ENCODE measurements around the gene PTPRU. TPM values are rescaled to one million over a fixed set of nuclear protein-coding genes. Genes with fewer than 3 reads are reported as not detected.

Gene PTPRU
- total and polyA plus RNA-seq, 2 experiments from 2014 or later = 23.2 to 89.7 TPM

GRCh38 chr1:29237129-29237821, 953 bp downstream of the PTPRU start:
- Histone ChIP-seq H3K27ac (no peak overlapping the region), H3K9me3 (ENCODE audit: low read depth) (no peaks in the 10 kb centered on the region), H3K36me3 (no peaks in the 10 kb centered on the region), H3K4me3 (peak overlapping the region; percentile 64), H3K4me1 (ENCODE audit: low read depth) (peaks cover 5% of the 10 kb centered on the region), H3K27me3 (peaks cover 17% of the 10 kb centered on the region)
- no peak for TF ChIP-seq CTCF (IDR thresholded peaks at IDR 0.05; ENCODE audit: low read depth, low read length)
- peak; percentile 71 to 75 for DNase-seq (ENCODE audit: low read depth in 1 of 2, low spot score in 1 of 2)

DNA sequence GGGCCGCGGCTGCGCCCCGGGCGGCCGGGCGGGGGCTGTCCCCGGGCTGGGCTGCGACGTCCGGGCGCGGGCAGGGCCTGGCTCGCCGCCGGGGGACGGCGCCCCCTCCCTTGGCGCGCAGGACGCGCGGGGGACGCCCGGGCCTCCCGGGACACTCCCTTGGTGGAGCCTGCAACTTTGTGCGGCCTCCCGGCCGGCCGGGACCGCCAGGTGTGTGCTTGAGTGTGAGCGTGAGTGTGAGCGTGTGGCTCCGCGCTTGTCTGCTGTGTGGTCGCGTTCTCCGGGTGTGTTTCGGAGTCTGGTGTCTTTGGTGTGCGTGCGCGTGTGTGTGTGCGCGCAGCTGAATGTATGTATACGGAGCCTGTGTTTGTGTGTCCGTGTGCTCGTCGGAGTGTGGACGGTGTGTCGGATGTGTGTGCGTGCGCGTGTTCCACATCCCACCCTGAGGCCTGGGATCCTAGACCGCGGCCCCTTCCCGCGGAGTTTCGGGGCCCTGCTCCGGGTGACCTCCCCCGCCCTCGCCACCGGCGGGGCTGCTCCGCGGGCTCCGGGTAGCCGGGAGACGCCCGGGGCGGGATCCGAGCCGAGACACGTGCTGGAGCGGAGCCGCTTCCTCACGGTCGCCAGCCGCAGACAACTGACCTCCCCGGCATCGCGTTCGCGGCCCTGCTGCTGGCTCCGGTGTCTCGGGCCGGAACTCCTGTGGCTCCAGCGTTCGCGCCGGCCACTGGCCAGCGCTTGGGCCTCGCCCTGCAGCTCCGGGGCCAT, 1.7 kb downstream of the PTPRU start:
- Histone ChIP-seq H3K27me3 (peaks cover 17% of the 10 kb centered on the region), H3K27ac (no peak overlapping the region), H3K9me3 (ENCODE audit: low read depth) (no peaks in the 10 kb centered on the region), H3K4me3 (peak overlapping the region; percentile 34), H3K4me1 (ENCODE audit: low read depth) (peaks cover 5% of the 10 kb centered on the region), H3K36me3 (no peaks in the 10 kb centered on the region)
- TF ChIP-seq CTCF (IDR thresholded peaks at IDR 0.05; ENCODE audit: low read depth, low read length) = no peak
- DNase-seq (ENCODE audit: low read depth in 1 of 2, low spot score in 1 of 2) = peak; percentile 43 to 54

DNA sequence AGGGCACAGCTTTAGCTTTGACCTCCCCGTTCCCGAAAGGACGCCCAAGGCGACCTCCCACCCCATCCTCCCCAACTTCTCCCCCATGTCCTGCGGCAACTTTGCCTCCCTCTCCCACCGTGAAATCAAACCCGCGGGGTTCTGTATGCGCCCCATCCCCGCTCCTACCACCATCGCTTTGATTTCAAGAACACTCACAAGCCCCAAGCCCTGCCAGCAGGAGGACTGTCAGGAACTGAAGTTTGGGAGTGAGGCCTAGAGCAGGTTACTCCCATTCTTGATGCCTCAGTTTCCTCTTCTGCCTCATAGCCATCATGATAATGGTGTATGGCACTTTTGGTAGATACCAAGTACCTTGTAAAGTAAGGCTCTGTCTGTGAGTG, 2.3 kb downstream of the PTPRU start:
- H3K4me3 ChIP-seq = no peak overlapping the region
- peaks cover 5% of the 10 kb centered on the region for H3K4me1 ChIP-seq (ENCODE audit: low read depth)
- peaks cover 17% of the 10 kb centered on the region for H3K27me3 ChIP-seq
- H3K9me3 ChIP-seq (ENCODE audit: low read depth) = no peaks in the 10 kb centered on the region
- no peaks in the 10 kb centered on the region for H3K36me3 ChIP-seq
- DNase-seq (ENCODE audit: low read depth in 1 of 2, low spot score in 1 of 2) = no peak
- no peak for TF ChIP-seq CTCF (IDR thresholded peaks at IDR 0.05; ENCODE audit: low read depth, low read length)
- H3K27ac ChIP-seq = no peak overlapping the region

GRCh38 chr1:29239142-29239541, 2.8 kb downstream of the PTPRU start:
- Histone ChIP-seq H3K4me3 (no peak overlapping the region), H3K36me3 (no peaks in the 10 kb centered on the region), H3K27me3 (peaks cover 17% of the 10 kb centered on the region), H3K27ac (no peak overlapping the region), H3K4me1 (ENCODE audit: low read depth) (peaks cover 5% of the 10 kb centered on the region), H3K9me3 (ENCODE audit: low read depth) (no peaks in the 10 kb centered on the region)
- peak in 1 of 2 donors; percentile 20 for DNase-seq (ENCODE audit: low read depth in 1 of 2, low spot score in 1 of 2)
- TF ChIP-seq CTCF (IDR thresholded peaks at IDR 0.05; ENCODE audit: low read depth, low read length) = no peak

GRCh38 chr1:29240400-29240837, 4.1 kb downstream of the PTPRU start:
- peak; percentile 41 for TF ChIP-seq CTCF (IDR thresholded peaks at IDR 0.05; ENCODE audit: low read depth, low read length)
- H3K9me3 ChIP-seq (ENCODE audit: low read depth) = no peaks in the 10 kb centered on the region
- no peak overlapping the region for H3K4me3 ChIP-seq
- no peaks in the 10 kb centered on the region for H3K36me3 ChIP-seq
- DNase-seq (ENCODE audit: low read depth in 1 of 2, low spot score in 1 of 2) = peak; percentile 52 to 57
- H3K27me3 ChIP-seq = peaks cover 10% of the 10 kb centered on the region
- H3K27ac ChIP-seq = no peak overlapping the region
- H3K4me1 ChIP-seq (ENCODE audit: low read depth) = peaks cover 5% of the 10 kb centered on the region

Measured in cardiac muscle cell (in vitro differentiated cells and primary cell).